NCI-H1092 treated with DMSO at 0.1 percent for 48 hours (cell line): ENCODE results near the gene SREBF2.
"Not testable (repeated sequence)": the region's sequence is repeated elsewhere in the genome, so short reads cannot be mapped to it uniquely, and the experiment has no call there.

ENCODE experiments used
- DNase-seq: peaks from one replicate; lab custom pipeline; 2025; lab: John Stamatoyannopoulos, UW

Gene SREBF2

GRCh38 chr22:41842996-41843970, 10.4 kb downstream of the SREBF2 start:
- DNase-seq = no peak

- no peak for DNase-seq
These were observed 11.1 kb downstream of the SREBF2 start for GRCh38 chr22:41844036-41844435.

GRCh38 chr22:41844513-41844912, 11.6 kb downstream of the SREBF2 start:
- DNase-seq = no peak

GRCh38 chr22:41845380-41846267, 12.7 kb downstream of the SREBF2 start:
- no peak for DNase-seq

- DNase-seq = no peak
These were observed 13.5 kb downstream of the SREBF2 start for GRCh38 chr22:41846268-41846987.

- DNase-seq = no peak
These were observed 14.4 kb downstream of the SREBF2 start for GRCh38 chr22:41847300-41847699.

- DNase-seq = no peak
These were observed 15.6 kb downstream of the SREBF2 start for GRCh38 chr22:41848468-41848867.

GRCh38 chr22:41856469-41856868, 23.6 kb downstream of the SREBF2 start:
- DNase-seq = no peak

GRCh38 chr22:41857155-41857859, 24.4 kb downstream of the SREBF2 start:
- DNase-seq = no peak

- DNase-seq = no peak
These were observed 24.9 kb downstream of the SREBF2 start for GRCh38 chr22:41857860-41858199.

GRCh38 chr22:41862160-41862529, 29.2 kb downstream of the SREBF2 start:
- DNase-seq = no peak

GRCh38 chr22:41862530-41863266, 29.8 kb downstream of the SREBF2 start:
- no peak for DNase-seq

- no peak for DNase-seq
These were observed 30.6 kb downstream of the SREBF2 start for GRCh38 chr22:41863472-41863871.

GRCh38 chr22:41868556-41868955, 35.7 kb downstream of the SREBF2 start:
- DNase-seq = no peak

- not testable (repeated sequence) for DNase-seq
These were observed 37.2 kb downstream of the SREBF2 start for GRCh38 chr22:41870081-41870480.

GRCh38 chr22:41870786-41871185, 37.9 kb downstream of the SREBF2 start:
- DNase-seq = no peak

- no peak for DNase-seq
These were observed 40.5 kb downstream of the SREBF2 start for GRCh38 chr22:41873391-41873790.

- no peak for DNase-seq
These were observed 41.2 kb downstream of the SREBF2 start for GRCh38 chr22:41874090-41874489.

GRCh38 chr22:41875531-41876270, 42.8 kb downstream of the SREBF2 start:
- DNase-seq = no peak

- DNase-seq = no peak
These were observed 43.4 kb downstream of the SREBF2 start for GRCh38 chr22:41876275-41876674.
